ENCODE data around the gene LAMTOR5.
"Not testable (repeated sequence)": the region's sequence is repeated elsewhere in the genome, so short reads cannot be mapped to it uniquely, and the experiment has no call there.

The LAMTOR5 gene

DNA sequence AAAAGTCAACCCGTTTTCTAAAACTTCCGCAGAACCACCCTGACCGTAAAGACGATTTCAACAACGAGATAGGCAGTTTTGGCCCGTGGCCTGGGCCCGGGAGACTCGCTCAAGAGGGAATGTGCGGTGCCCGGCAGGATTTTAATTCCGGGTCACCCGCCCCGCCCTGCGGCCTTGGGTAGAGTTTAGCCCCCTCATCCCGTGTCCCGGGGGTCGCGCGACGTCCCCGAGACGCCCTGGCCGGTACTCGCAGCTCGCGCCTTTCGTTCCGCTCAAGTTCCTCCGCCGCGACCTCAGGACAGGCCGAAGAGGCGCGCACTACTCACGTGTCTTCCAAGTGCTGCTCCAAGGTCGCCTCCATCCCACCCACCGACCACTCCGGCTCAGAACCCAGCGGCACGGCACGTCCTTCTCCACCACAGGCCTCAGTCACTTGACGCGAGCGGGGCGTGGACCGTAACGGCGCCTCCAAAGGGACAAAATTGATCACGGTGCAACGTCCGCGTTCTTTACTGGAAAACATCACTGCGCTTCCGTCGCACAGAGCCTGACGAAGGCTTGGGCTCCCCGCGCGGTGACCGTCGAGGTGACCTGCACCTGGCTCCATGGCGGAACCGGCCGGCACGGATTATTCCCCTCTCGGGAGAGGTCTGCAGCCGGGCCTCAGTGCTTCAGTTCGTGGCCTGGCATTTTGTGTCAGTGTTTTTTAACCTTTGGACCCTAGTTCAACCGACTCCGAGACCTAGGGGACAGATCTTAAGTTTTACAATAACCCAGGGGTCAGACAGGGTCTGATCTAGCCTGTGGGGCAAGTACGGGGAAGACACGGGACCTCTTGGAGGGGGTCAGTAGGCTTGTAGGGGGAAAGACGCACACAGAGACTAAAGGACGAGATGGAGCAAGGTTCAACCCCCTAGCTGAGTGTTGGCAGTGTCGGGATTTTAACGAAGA, at the start of gene LAMTOR5:
LAMTOR5 (minus strand) TSS at position 435 of the 951 bp plus-strand sequence; CDS start at position 361, 74 bp downstream.
- DNase-seq (ENCODE audit: low spot score): peak; percentile 71

- DNase-seq (ENCODE audit: low spot score): no peak
These were observed 49.7 kb upstream of the LAMTOR5 start for GRCh38 chr1:110457206-110457605.

DNA sequence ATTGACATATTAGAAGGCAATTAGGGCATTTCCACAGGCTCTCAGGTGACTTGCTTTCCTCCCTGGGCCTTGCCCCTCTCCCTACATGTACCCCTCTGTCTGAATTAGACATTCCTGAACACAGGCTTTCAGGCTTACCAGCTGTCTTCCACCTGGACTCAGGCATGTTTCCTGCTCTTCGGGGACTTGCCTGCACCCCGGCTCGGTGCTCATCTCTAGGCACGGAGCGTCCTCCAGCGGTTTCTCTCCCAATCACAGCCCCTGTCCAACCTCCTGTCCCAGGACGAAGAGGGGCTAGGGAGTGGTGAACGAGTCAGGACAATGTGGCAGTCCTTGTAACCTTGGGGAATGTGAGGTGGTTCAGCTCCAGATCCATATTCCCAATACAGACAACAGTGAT, 47.7 kb upstream of the LAMTOR5 start:
- DNase-seq (ENCODE audit: low spot score): peak; percentile 57

- DNase-seq (ENCODE audit: low spot score): no peak
These were observed 46.8 kb upstream of the LAMTOR5 start for GRCh38 chr1:110454328-110454727.

DNA sequence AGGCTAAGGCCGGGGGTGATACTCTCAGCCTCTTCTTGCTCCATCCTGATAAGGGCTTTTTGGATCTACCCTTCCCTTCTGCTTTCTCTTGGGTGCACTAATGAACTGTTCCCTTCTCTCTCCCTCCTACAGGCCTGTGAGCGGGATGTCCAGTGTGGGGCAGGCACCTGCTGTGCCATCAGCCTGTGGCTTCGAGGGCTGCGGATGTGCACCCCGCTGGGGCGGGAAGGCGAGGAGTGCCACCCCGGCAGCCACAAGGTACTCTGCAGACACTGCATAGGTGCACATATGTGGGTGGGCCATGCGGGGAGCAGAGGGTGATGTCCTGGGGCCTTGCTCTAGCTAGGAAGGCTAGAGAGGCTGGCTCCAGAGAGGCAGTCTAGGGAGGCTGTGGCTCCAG, 46.3 kb upstream of the LAMTOR5 start:
- DNase-seq (ENCODE audit: low spot score): no peak

GRCh38 chr1:110452330-110452729, 44.8 kb upstream of the LAMTOR5 start:
- DNase-seq (ENCODE audit: low spot score): no peak

DNA sequence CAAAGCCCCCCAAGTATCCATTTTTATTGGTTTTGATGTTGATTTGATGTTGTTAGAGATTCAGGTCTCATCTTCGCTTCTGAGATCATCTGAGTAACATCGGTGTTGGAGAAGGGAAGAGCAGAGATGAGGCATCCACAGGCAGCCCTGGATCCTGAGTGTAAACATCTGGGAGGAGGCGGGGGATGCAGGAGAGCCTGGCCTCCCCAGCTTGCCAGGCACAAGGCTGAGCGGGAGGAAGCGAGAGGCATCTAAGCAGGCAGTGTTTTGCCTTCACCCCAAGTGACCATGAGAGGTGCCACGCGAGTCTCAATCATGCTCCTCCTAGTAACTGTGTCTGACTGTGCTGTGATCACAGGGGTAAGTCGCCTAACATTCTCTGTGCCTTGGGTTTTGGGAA, 43.4 kb upstream of the LAMTOR5 start, which contains the start of gene PROK1:
PROK1 (plus strand) TSS at position 221 of the 400 bp plus-strand sequence; CDS start at position 289, 68 bp downstream.
- DNase-seq (ENCODE audit: low spot score): no peak

DNA sequence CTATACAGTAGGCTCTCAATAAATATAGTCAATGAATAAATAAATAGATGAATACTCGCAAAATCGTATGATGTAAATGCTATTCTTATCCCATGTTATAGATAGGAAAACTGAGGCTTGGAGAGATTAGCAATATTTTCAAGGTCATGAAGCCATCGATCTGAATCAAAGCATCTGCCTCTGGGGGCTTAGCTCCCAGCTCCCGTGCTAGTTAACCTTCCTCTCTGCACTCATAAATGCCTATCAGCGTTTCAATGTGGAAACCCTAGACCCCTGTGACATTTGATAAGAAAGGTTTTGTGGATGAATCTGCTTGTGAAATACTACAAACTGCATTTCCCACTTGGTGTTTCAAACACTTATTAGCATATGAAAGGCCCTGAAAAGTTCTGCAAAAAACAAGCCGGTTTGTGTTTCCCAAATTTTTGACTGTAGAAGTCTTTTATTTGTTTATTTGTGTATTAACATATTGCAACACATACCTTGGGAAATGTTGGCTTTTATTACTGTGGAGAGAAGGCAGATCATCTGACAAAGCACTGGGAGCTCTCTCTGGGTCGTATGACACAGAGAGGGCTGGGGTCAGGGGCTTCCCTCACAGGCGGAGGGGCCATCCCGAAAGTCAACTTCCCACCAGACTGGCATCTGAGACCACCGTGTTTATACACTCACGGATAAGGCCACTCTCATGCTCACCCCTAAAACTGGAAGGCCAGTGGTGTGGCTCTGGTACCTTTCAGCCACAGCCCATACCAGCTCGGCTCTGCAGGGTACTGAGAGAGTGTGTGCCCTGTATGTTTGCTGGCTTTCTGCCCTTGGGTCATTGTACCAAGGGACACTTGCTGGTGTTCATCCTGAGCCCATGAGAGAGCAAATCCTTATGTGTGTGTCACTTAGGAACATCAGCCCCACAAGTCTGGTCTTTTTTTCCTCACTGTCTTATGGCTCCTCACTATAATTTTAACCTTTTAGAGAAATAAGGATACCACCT, 42.5 kb upstream of the LAMTOR5 start:
- peak; percentile 43 for DNase-seq (ENCODE audit: low spot score)

GRCh38 chr1:110444561-110444960, 37.1 kb upstream of the LAMTOR5 start:
- no peak for DNase-seq (ENCODE audit: low spot score)

GRCh38 chr1:110443451-110443850, 36.0 kb upstream of the LAMTOR5 start:
- no peak for DNase-seq (ENCODE audit: low spot score)

DNA sequence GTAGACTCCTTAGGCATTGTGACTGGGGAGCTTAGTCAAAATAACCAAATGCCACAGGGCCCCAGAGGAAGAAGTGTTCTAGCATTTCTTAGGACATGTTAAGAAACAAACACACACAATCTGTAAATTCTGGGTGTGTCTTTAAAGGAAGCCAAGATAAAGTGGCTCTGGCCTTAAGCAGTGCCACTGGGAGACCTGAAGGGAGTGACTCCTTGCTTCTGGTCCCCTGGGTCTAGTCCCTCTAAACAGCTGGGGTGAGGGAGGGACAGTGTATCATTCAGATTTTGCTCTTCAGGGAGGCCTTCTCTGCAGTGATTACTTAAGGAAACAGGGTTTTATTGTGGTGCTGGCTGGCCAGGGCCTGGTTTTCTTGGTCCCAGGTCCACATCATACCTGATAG, 34.4 kb upstream of the LAMTOR5 start:
- no peak for DNase-seq (ENCODE audit: low spot score)

GRCh38 chr1:110440877-110441276, 33.4 kb upstream of the LAMTOR5 start:
- DNase-seq (ENCODE audit: low spot score): no peak

DNA sequence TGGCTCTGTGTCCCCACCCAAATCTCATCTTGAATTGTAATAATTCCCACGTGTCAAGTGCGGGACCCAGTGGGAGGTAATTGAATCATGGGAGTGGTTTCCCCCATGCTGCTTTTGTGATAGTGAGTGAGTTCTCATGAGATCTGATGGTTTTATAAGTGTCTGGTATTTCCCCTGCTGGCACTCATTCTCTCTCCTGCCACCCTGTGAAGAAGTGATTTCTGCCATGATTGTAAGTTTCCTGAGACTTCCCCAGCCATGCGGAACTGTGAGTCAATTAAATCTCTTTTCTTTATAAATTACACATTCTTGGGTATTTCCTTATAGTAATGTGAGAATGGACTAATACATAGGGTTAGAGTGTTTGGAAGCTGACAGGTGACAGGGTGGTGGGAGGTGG, 32.4 kb upstream of the LAMTOR5 start:
- not testable (repeated sequence) for DNase-seq (ENCODE audit: low spot score)

DNA sequence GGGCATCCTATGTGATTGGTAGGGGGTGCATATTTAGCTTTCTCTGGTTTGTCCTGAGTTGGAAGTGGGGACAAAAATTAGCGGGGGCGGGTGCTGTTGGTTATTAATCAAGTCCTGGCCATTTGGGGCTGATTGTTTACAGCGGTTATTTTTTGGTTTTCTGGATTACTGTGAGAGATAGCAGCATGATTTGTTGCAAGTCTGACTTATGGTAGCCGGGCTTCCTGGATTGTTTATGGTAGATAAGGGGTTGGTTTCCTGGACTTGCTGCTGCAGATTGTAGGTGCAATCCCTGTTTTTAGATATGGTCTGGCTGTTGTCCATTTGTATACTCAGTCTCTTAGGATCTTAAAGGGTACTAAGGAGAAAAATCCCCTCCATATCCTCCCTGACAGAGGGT, 31.4 kb upstream of the LAMTOR5 start:
- DNase-seq (ENCODE audit: low spot score): no peak

DNA sequence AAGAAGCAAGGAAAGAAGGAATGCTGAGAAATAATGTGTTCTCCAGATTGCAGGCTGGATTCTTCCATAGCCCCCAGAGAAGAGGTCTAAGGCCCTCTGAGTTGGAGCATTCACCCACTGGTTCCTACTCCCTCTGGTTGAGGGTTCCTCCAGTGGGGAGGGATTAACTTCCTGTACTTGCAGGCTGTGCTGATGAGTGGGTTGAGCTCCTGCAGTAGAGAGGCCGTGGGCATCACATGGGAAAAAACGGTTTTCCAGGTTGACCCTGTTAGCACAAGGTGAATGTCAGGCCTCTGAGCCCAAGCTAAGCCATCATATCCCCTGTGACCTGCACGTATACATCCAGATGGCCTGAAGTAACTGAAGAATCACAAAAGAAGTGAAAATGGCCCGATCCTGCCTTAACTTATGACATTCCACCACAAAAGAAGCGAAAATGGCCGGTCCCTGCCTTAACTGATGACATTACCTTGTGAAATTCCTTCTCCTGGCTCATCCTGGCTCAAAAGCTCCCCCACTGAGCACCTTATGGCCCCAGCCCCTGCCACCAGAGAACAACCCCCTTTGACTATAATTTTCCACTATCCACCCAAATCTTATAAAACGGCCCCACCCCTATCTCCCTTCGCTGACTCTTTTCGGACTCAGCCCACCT, 30.3 kb upstream of the LAMTOR5 start:
- not testable (repeated sequence) for DNase-seq (ENCODE audit: low spot score)

- no peak for DNase-seq (ENCODE audit: low spot score)
These were observed 29.1 kb upstream of the LAMTOR5 start for GRCh38 chr1:110436635-110437034.

DNA sequence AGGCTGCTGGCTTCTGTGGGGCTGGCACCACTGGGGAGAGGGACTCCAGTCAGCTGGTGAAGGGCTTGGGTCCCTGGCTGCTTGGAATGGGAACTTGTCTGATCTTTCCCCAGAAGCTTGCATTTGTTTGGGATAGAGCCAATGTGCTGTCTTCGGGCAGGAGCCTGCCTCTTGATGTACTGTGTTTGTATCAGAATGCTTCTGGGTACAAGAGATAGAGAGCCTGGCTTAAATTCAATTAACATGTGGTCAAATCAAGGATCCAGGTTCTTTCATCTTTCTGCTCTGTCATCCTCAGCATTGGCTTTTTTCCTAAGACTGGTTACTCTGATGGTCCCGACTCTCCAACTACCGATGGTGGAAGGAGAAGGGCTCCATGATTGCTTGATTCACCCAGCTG, 27.5 kb upstream of the LAMTOR5 start:
- no peak for DNase-seq (ENCODE audit: low spot score)

DNA sequence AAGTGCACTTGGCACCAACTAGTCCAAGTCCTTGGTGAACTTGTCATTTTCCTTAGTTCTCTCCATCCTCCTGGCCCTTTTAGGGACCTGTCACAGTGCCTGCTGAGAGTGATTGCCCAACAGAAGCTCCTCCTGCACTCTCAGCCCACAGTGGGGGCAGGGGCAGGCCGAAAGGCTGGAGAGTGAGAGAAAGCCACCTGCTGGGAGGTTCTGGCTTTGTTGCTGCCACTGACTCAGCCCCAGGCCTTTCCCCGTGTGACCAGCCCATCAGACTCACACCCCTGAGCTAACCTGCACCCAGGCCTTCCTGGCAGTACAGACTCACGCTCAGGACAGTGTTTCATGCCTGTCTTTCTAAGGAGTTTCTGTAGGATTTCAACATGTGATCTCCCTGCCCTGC, 26.3 kb upstream of the LAMTOR5 start:
- DNase-seq (ENCODE audit: low spot score): peak; percentile 73

DNA sequence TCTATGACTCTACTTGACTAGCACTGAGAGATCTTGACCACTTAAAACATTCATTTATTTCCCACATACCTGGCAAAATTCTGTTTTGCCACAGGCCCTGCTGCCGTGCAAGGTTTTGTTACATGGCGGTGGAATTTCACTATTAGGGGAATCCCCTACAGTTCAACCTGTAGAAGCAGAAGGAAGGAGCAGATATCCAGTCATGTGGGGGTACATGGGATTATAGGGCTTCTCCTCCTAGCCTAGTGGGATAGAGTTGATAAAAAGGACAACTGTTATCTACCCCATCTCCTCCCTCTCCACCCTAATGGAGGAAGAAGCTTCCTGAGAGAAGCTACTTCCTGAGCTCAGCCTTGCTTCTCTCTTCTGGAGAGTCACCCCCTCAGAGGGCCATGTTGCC, 25.7 kb upstream of the LAMTOR5 start:
- DNase-seq (ENCODE audit: low spot score): no peak

GRCh38 chr1:110430901-110431300, 23.4 kb upstream of the LAMTOR5 start:
- no peak for DNase-seq (ENCODE audit: low spot score)

DNA sequence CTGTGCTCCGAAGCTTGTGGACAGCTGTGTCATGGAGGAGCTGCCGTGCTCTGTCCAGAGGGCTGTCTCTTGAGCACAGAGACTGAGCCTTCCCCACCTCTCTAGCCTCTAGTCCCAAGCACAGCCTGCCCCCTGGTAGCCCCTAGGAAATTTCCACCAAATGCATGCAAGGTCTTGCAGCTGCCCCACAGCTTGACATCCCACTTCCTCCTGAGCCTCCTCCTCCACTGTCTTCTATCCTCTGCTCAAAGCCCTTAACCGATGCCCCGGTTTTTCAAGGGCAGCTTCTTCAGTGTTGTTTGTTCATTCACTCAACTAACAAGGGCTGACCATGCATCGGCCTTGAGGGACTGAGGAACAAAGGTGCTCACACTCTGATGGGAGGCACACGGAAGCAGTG, 22.9 kb upstream of the LAMTOR5 start:
- no peak for DNase-seq (ENCODE audit: low spot score)

GRCh38 chr1:110428946-110429345, 21.5 kb upstream of the LAMTOR5 start:
- DNase-seq (ENCODE audit: low spot score): no peak

Data from HuH-7 (cell line).